Suppressor macrophage treated with lipopolysaccharide for 4 hours (primary cell): ENCODE data around the gene TPT1.
"Not testable (repeated sequence)": the region's sequence is repeated elsewhere in the genome, so short reads cannot be mapped to it uniquely, and the experiment has no call there.

ENCODE experiments used
- DNase-seq: peaks from one replicate; pipeline ENCODE4 v3.0.0-alpha.2; 2020

TPT1 gene

DNA sequence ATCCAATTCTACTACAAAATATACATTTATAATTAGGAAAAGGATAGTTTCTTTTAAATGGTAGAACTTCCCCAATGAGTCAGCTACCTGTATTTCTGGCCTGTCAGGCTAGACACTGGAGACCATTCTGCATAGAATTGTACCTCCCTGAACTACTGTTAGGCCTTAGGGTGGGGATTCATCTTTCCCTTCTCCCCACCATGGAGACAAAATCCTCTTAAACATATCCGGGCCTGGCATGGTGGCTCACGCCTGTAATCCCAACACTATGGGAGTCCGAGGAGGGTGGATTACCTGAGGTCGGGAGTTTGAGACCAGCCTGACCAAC, 24.5 kb upstream of the TPT1 start:
- no peak for DNase-seq

DNA sequence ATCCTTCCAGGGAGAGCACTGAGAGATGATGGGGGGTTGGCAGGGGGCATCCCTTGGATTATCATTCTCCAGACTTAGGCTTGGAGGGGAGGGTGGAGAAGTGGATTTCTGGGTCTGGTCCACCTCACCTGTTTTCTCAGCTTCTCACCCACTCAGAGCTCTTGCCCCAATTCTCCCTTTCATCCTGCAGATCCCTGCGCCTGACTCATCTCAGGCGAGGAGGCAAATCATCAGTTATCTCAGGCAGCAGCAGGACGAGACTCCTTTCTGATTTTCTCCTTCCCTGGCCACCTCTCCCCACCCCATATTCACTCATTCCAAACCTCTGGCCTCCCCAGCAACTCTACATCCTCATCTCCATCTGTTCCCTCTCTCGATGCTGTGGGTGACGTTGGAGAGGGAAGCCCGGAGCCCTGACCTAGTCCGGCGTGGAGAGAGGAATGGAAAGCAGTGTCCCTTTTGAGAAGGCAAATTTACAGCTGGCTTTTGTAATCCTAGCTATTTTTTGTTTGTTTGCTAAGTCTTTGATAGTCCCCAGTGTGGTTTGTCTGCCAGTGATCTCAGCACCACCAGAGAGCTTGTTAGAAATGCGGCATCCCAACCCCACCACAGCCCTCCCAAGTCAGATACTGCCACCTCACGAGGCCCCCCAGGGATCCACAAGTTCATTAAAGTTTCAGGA, 24.0 kb upstream of the TPT1 start:
- no peak for DNase-seq

- DNase-seq, result no peak
These were observed 22.0 kb upstream of the TPT1 start for GRCh38 chr13:45362939-45363338.

DNA sequence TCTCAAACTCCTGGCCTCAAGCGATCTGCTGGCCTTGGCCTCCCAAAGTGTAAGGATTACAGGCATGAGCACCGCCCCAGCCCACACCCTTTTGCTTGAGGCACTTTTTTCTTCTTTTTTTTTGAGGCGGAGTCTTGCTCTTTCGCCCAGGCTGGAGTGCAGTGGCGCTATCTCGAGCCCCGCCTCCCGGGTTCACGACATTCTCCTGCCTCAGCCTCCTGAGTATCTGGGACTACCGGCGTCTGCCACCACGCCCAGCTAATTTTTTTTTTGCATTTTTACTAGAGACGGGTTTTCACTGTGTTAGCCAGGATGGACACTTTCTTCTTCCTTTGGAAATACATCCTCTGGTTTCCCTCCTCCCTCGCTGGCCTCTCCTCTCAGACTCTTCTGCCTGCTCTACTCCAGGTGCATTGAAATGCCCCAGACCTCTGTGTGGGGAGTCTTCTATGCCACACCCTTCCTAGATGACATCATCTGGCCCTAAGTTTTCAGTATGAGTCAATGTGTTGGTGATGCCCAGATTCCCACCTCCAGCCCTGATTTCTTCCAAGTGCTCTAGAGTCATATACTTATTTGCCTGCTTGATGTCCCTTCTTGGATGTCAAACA, 20.7 kb upstream of the TPT1 start:
- no peak for DNase-seq

DNA sequence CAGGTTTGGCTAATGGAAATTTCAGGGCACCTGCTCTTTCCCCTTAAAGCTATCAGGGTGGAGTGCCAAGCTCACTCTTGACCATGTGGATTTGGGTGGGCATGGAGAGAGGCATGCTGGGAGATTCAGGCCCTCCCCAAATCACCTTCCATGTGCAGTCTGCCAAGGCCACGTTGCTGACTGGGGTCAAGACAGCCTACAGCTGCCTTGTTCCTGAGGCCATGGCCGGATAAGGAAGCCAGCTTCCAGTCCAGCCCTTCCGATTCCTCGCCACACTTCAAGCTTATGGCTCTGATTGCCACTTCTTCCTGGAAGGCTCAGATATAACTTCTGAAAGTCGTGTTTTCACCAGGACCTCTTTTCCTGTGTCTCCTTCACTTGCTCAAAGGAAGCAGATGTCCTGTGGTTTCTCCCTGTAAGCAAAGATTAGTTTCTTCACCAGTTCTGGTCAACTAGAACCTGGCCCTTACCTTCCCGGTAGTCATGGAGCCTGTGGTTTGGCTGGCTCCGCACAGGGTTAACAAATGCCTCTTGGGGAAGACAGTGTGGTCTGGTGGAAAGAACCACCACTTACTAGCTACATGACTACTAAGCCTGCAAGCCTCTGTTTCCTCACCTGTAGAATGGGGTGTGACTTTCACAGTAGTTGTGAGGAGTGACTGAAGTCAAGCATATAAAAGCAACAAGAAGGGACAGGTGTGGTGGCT, 16.1 kb upstream of the TPT1 start:
- no peak for DNase-seq

DNA sequence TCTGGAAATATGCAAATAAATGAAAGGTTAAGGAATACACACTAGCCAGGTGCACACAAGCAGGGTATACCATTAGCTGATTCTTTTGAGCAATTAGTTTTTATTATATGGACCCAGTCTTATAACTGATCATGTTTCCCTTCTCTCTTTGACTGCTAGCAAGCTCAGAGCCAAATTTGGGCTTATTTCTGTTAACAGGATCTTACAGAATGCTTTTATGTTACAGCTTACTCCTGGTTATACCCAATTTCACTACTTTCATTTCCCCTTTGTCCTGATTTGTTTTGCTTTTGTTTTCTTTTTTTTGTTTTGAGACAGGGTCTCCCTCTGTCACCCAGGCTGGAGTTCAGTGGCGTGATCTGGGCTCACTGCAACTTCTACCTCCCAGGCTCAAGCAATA, 12.9 kb upstream of the TPT1 start:
- peak; percentile 46 for DNase-seq

DNA sequence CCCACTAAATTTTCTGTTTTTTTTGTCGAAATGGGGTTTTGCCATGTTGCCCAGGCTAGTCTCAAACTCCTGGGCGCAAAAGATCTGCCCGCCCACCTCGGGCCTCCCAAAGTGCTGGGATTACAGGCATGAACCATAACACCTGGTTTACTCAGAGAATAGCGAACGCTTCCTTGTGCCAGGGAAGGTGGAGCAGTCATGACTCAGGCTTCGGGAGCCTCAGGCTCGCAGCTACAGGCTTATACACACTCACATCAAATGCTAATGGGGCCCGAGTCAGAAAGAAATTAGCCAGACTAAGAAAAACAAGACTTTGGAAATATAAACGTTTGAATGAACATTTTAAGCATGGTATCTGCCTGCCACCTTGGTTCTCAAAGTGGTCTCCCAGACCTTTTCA, 11.0 kb upstream of the TPT1 start:
- DNase-seq, result no peak

- no peak for DNase-seq
These were observed 9.2 kb upstream of the TPT1 start for GRCh38 chr13:45350152-45350551.

GRCh38 chr13:45349438-45349837, 8.5 kb upstream of the TPT1 start:
- peak; percentile 53 for DNase-seq

DNA sequence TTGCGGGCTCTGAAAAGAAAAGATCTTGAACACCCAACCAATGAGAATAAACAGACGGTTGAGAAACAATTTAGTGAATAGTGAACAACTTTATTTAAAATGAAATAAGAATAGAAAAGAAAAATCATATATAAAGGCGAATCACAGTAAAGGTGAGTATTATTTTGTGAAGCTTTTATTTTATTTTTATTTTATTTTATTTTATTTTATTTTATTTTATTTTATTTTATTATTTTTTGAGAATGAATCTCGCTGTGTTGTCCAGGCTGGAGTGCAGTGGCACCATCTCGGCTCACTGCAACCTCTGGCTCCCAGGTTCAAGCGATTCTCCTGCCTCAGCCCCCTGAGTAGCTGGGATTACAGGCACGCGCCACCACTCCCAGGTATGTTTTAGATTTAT, 3.1 kb upstream of the TPT1 start:
- DNase-seq, result not testable (repeated sequence)

DNA sequence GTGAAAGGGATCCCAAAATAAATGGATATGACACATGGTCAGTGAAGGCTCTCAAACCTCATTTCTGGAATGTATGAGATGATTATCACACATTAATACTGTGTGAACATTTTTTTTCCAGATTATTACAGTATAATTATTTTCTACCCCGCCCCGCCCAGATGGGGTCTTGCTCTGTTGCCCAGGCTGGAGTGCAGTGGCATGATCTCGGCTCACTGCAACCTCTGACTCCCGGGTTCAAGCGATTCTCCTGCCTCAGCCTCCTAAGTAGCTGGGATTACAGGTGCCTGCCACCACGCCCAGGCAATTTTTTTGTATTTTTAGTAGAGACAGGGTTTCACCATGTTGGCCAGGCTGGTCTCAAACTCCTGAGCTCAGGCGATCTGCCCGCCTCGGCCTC, 2.1 kb upstream of the TPT1 start:
- not testable (repeated sequence) for DNase-seq

DNA sequence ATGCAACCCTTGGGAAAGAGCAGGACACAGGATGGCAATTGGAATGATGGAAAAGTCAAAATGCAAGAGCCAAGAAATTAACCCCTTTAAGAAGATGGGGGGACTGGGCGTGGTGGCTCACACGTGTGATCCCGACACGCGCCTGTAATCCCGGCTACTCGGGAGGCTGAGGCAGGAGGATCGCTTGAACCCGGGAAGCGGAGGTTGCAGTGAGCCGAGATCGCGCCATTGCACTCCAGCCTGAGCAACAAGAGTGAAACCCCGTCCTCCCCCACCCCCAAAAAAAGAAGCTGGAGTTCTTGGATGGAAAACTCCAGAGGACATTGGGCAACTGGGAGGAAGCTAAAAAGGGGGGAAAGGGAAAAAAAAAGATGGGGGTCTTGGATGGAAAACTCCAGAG, 1.7 kb upstream of the TPT1 start:
- not testable (repeated sequence) for DNase-seq

DNA sequence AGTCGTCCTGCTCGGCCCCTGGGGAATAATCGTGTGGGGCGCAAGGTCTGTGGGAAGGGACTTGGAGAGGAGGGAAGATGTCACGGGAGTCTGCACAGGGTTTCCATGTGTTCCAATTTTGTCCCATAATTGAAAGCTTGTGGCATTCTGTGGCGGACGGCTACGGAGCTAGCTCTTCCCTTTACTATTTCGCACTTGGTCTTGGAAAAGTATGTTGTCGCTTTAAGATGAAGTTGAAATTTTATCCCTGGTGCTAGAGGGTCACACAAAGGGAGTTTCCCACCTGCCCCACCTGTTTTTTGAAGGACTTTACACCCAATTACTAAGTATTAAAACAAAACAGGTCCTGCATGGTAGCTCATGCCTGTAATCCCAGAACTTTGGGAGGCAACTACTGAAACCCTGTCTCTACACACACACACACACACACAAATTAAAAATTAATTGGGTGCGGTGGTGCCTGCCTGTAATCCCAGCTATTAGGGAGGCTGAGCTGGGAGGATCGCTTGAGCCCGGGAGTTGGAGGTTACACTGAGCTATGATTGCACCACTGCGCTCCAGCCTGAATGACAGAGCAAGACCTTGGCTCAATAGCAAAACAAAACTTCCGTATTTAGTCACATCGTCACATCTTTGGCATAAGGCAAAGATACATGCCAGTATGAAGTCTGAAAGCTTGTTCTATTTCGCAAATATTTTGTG, 967 bp upstream of the TPT1 start:
- DNase-seq, result peak; percentile 75

DNA sequence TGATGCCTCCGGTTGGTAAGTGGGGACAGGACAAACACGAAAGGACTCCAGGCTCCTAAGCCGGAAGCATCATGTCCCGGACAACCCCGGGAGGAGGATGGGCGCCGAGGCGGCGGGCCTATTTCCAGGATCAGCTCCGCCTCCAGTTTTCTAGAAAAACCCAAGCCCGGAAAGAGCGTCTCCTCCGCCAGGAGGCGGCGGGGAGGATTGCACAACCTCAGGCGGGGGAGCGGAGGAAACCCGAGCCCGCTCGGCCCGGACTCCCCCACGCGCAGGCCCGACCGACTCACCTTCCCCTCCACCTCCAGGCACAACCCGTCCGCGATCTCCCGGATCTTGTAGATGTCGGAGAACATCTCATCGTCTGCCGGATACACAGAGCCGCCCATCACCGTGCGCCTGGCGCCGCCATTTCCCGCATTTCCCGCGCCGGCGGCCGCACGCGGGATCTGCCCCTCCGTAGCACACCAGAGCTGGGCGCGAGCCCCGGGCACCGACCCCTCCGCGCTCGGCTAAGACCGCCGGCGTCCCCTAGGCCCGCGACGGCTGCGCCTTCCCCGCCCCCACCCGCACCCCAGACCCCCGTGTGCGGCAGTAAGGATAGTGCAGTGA, 455 bp downstream of the TPT1 start:
- DNase-seq, result peak; percentile 96

DNA sequence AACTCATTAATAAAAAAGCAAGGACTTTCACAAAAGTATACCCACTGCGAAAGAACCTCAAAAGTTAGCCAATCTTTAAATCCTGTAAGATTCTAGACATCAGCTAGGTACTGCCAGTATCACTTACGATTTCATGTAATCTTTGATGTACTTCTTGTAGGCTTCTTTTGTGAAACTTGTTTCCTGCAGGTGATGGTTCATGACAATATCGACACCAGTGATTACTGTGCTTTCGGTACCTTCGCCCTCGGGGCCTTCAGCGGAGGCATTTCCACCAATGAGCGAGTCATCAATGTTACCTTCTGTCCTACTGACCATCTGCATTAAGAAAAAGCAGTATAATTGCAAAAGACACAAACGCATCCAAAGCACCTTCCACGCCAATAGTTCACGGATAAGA, 1.1 kb downstream of the TPT1 start:
- DNase-seq, result no peak

DNA sequence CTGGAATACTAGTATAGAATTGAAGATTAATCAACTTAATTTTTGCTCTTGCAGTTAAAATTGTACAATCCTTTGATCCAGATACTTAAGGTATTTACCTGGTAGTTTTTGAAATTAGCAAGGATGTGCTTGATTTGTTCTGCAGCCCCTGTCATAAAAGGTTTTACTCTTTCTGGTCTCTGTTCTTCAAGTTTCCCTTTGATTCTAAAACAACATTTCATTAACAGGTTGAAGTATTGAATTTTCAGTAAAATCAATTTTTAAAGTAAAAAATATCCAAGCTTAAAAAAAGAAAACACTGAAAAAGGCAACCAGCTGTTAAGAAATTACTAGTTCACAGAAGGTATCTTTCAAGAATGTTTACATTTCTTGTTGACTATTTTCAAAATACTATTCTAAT, 1.6 kb downstream of the TPT1 start:
- no peak for DNase-seq

- DNase-seq, result no peak
These were observed 3.2 kb downstream of the TPT1 start for GRCh38 chr13:45337803-45338202.

DNA sequence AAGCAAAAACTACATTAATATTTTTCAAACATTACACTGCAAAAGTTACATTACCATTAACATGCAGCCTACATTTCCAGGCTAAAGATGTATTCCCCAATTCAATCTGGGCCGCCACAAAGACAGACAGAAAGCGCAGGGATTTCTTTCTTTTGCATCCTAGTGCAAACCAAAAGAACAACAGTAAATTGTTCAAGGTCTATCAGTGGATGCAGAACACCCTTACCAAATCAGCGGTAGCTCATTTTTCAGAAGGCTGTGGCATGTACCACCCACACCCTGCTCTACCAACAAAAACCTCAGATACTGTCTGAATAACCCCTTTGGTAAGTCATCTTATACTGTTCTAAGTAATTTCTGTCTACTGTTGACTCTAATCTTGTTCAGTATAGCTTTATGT, 3.6 kb downstream of the TPT1 start:
- no peak for DNase-seq

- no peak for DNase-seq
These were observed 4.8 kb downstream of the TPT1 start for GRCh38 chr13:45336025-45336800.

DNA sequence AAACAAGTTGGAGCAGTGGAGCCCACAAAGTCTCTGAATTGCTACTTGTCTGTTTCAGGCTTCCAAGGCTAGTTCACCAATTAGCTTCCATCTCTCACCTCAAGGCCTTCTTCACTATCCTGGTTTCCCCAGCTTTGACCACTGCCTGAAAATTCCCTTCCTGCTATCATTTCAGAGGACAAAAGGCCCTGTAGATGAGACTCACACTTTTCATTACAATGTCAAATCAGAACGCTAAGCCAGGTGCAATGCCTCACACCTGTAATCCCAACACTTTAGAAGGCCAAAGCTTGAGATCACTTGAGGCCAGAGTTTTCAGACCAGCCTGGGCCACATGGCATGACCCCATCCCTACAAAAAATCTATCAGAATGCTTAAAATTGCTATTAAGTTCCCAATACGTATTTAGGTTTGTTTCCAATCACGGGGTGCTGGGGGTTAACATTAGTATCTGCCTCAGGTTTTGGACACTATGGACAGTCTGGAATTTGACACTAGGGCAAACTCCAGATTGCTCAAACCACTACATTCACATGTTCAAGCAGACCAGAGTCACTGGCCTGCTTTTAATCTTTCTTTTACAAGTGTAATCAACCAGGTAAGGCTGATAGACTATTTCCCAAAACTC, 5.5 kb downstream of the TPT1 start:
- no peak for DNase-seq

GRCh38 chr13:45333977-45334922, 6.7 kb downstream of the TPT1 start:
- no peak for DNase-seq
